Measurements from ENCODE around the gene CSF1.
"Not testable (repeated sequence)": the region's sequence is repeated elsewhere in the genome, so short reads cannot be mapped to it uniquely, and the experiment has no call there.

The CSF1 gene

GRCh38 chr1:109878531-109879104 lies 32.0 kb upstream of the CSF1 start:
- TF ChIP-seq CTCF (IDR thresholded peaks at IDR 0.05; ENCODE audit: extremely low read depth, insufficient read depth, missing control alignments) = no peak
- no peak for DNase-seq (ENCODE audit: low spot score)
- in situ Hi-C loops (cut with MboI; ENCODE audit: low pct_unique_long_range_greater_than_20kb, low sequenced_read_pairs, unreplicated experiment) = no loop called here

- in situ Hi-C loops (cut with MboI; ENCODE audit: low pct_unique_long_range_greater_than_20kb, low sequenced_read_pairs, unreplicated experiment); DNase-seq (ENCODE audit: low spot score): not testable (repeated sequence)
Observed at GRCh38 chr1:109879371-109879770, 31.3 kb upstream of the CSF1 start.

- in situ Hi-C loops (cut with MboI; ENCODE audit: low pct_unique_long_range_greater_than_20kb, low sequenced_read_pairs, unreplicated experiment) = no loop called here
- no peak for DNase-seq (ENCODE audit: low spot score)
- no peak for TF ChIP-seq CTCF (IDR thresholded peaks at IDR 0.05; ENCODE audit: extremely low read depth, insufficient read depth, missing control alignments)
Observed at GRCh38 chr1:109879881-109880525, 30.6 kb upstream of the CSF1 start.

GRCh38 chr1:109880971-109881894 lies 29.4 kb upstream of the CSF1 start:
- DNase-seq (ENCODE audit: low spot score) = no peak
- no peak for TF ChIP-seq CTCF (IDR thresholded peaks at IDR 0.05; ENCODE audit: extremely low read depth, insufficient read depth, missing control alignments)
- in situ Hi-C loops (cut with MboI; ENCODE audit: low pct_unique_long_range_greater_than_20kb, low sequenced_read_pairs, unreplicated experiment) = no loop called here

GRCh38 chr1:109881906-109882287 lies 28.8 kb upstream of the CSF1 start:
- in situ Hi-C loops (cut with MboI; ENCODE audit: low pct_unique_long_range_greater_than_20kb, low sequenced_read_pairs, unreplicated experiment) = no loop called here
- TF ChIP-seq CTCF (IDR thresholded peaks at IDR 0.05; ENCODE audit: extremely low read depth, insufficient read depth, missing control alignments) = no peak

GRCh38 chr1:109882288-109883245 lies 28.1 kb upstream of the CSF1 start:
- no peak for DNase-seq (ENCODE audit: low spot score)
- in situ Hi-C loops (cut with MboI; ENCODE audit: low pct_unique_long_range_greater_than_20kb, low sequenced_read_pairs, unreplicated experiment) = no loop called here
- TF ChIP-seq CTCF (IDR thresholded peaks at IDR 0.05; ENCODE audit: extremely low read depth, insufficient read depth, missing control alignments) = no peak

More at GRCh38 chr1:109881906-109882287, 28.8 kb upstream of the CSF1 start:
- DNase-seq (ENCODE audit: low spot score) = no peak
